ENCODE data around the gene RPS21.

The RPS21 gene

GRCh38 chr20:62382306-62383198 is 4.4 kb upstream of the RPS21 start:
- Histone ChIP-seq H3K4me3 (no peak overlapping the region), H3K27ac (peak overlapping the region in 1 of 2 donors; percentile 3)
- TF ChIP-seq CTCF (IDR thresholded peaks at IDR 0.05), result peak; percentile 94
- DNase-seq (ENCODE audit: low spot score), result no peak

GRCh38 chr20:62387219-62387913 is 463 bp downstream of the RPS21 start:
- H3K4me3 ChIP-seq, result peak overlapping the region; percentile 88
- H3K27ac ChIP-seq, result peak overlapping the region; percentile 95 to 97
- no peak for DNase-seq (ENCODE audit: low spot score)
- TF ChIP-seq CTCF (IDR thresholded peaks at IDR 0.05), result no peak

GRCh38 chr20:62387933-62388635 is 1.2 kb downstream of the RPS21 start:
- DNase-seq (ENCODE audit: low spot score), result no peak
- Histone ChIP-seq H3K27ac (peak overlapping the region in 1 of 2 donors; percentile 95), H3K4me3 (peak overlapping the region; percentile 88)
- TF ChIP-seq CTCF (IDR thresholded peaks at IDR 0.05), result no peak

GRCh38 chr20:62388839-62389600 is 2.1 kb downstream of the RPS21 start:
- no peak for DNase-seq (ENCODE audit: low spot score)
- TF ChIP-seq CTCF (IDR thresholded peaks at IDR 0.05), result no peak
- no peak overlapping the region for H3K27ac ChIP-seq
- H3K4me3 ChIP-seq, result no peak overlapping the region

- H3K4me3 ChIP-seq, result no peak overlapping the region
- DNase-seq (ENCODE audit: low spot score), result no peak
- TF ChIP-seq CTCF (IDR thresholded peaks at IDR 0.05), result no peak
- no peak overlapping the region for H3K27ac ChIP-seq
These were observed 2.7 kb downstream of the RPS21 start for GRCh38 chr20:62389601-62390087.

Data from coronary artery (tissue), 2 donors.